Measurements from ENCODE around the gene PHACTR4. TPM values are rescaled to one million over a fixed set of nuclear protein-coding genes. Genes with fewer than 3 reads are reported as not detected.
A peak's percentile ranks its signal among the peaks of the same experiment; 100 is the strongest.
"Not testable (repeated sequence)": the region's sequence is repeated elsewhere in the genome, so short reads cannot be mapped to it uniquely, and the experiment has no call there.

The PHACTR4 gene
- total RNA-seq, 1 donor from 2014 or later: 80.8 TPM

DNA sequence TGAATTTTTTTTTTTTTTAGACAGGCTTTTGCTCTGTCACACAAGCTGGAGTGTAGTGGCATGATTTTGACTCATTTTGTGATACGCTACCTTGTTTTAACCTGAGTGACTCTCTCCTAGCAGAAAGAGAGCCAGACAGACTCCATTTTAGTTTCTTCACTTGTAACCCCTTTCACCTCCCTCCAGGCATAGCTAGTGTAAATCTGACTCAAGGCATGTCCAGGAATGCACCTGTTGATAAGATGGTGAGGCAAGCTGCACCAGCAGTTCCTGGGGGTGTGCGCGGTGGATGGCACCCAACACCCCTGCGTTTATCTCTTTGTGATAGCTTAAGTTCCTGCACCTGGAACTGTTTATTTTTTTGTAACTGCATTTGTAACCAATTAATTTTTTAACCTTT lies 4.7 kb upstream of the PHACTR4 start:
- DNase-seq (ENCODE audit: low read depth, low spot score): no peak
- H3K27ac Mint-ChIP-seq (ENCODE audit: unreplicated experiment): no peak overlapping the region
- H3K9me3 Mint-ChIP-seq: no peaks in the 10 kb centered on the region
- TF ChIP-seq, protein P1, sequence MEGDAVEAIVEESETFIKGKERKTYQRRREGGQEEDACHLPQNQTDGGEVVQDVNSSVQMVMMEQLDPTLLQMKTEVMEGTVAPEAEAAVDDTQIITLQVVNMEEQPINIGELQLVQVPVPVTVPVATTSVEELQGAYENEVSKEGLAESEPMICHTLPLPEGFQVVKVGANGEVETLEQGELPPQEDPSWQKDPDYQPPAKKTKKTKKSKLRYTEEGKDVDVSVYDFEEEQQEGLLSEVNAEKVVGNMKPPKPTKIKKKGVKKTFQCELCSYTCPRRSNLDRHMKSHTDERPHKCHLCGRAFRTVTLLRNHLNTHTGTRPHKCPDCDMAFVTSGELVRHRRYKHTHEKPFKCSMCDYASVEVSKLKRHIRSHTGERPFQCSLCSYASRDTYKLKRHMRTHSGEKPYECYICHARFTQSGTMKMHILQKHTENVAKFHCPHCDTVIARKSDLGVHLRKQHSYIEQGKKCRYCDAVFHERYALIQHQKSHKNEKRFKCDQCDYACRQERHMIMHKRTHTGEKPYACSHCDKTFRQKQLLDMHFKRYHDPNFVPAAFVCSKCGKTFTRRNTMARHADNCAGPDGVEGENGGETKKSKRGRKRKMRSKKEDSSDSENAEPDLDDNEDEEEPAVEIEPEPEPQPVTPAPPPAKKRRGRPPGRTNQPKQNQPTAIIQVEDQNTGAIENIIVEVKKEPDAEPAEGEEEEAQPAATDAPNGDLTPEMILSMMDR (conservative IDR thresholded peaks at IDR 0.05): no peak
- H3K36me3 Mint-ChIP-seq (ENCODE audit: low read depth): no peaks in the 10 kb centered on the region
- H3K4me3 Mint-ChIP-seq: no peak overlapping the region
- H3K27me3 Mint-ChIP-seq (ENCODE audit: low read depth): peaks cover 6% of the 10 kb centered on the region
- H3K4me1 Mint-ChIP-seq: peaks cover 7% of the 10 kb centered on the region

DNA sequence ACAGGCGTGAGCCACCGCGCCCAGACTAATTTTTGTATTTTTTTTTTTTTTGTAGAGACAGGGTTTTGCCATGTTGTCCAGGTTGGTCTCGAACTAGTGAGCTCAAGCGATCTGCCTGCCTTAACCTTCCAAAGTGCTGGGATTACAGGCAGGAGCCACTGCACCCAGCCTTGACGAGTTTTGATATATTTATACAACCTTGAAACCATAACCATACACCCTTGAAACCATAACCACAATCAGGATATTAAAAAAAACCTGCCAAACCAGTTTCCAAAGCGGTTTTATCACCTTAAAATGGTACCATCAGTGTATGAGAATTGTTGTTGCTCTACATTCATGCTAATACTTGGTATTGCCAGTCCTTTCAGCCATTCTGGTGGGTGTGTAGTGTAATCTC lies 3.7 kb upstream of the PHACTR4 start:
- H3K9me3 Mint-ChIP-seq: no peaks in the 10 kb centered on the region
- DNase-seq (ENCODE audit: low read depth, low spot score): no peak
- no peak overlapping the region for H3K4me3 Mint-ChIP-seq
- H3K27ac Mint-ChIP-seq (ENCODE audit: unreplicated experiment): no peak overlapping the region
- H3K36me3 Mint-ChIP-seq (ENCODE audit: low read depth): no peaks in the 10 kb centered on the region
- H3K27me3 Mint-ChIP-seq (ENCODE audit: low read depth): peaks cover 6% of the 10 kb centered on the region
- TF ChIP-seq, protein P1 (conservative IDR thresholded peaks at IDR 0.05): no peak
- peaks cover 15% of the 10 kb centered on the region for H3K4me1 Mint-ChIP-seq

DNA sequence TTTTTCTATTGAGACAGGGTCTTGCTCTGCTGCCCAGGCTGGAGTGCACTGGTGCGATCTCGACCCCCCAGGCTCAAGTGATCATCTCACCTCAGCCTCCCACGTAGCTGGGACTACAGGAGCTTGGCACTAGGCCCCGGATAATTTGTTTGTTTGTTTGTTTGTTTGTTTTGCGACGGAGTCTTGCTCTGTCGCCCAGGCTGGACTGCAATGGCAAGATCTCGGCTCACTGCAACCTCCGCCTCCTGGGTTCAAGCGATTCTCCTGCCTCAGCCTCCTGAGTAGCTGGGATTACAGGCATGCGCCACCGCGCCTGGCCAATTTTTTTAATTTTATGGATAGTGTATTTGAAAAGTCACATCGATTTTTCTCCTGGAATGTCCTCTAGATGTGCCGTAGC lies 932 bp upstream of the PHACTR4 start:
- DNase-seq (ENCODE audit: low read depth, low spot score); H3K36me3 Mint-ChIP-seq (ENCODE audit: low read depth); H3K27me3 Mint-ChIP-seq (ENCODE audit: low read depth); H3K9me3 Mint-ChIP-seq: not testable (repeated sequence)
- peak overlapping the region; percentile 99 for H3K27ac Mint-ChIP-seq (ENCODE audit: unreplicated experiment)
- H3K4me3 Mint-ChIP-seq: peak overlapping the region; percentile 99
- H3K4me1 Mint-ChIP-seq: peaks cover 21% of the 10 kb centered on the region

DNA sequence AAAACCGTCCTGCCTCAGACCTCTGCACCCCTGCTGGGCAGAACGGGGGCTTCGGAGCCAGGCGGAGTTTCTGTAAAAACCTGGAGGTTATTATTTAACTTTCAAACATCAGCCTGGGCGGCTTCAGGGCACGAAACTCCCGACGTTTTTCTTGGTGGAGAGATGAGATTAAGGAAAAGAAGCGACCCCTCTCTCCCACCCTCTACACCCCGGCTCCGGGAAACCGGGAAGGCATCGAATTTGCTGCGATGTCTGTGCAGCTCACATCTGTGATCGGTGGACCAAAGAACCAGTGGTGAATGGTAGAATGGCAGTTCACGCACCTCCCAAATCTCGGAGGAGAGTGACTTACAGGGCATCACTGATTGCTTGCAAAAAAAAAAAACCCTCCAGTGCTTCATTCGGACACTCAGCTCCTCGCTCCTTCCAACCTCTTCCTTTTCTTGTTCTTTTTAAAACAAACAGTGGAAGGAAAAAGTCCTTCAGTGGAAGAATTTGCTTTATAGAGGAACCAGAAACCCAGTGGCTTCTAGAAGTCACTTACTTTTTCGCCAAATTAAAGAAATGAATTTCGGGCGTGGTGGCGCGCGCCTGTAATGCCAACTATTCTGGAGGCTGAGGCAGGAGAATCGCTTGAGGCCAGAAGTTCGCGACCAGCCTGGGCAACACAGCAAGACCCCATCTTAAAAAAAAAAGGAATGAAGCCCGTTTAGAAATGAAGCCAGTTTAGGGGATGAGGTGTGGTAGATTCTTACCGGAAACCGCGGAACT lies 884 bp downstream of the PHACTR4 start:
- TF ChIP-seq, protein P1 (conservative IDR thresholded peaks at IDR 0.05): peak; percentile 56
- peaks cover 9% of the 10 kb centered on the region for H3K36me3 Mint-ChIP-seq (ENCODE audit: low read depth)
- H3K4me1 Mint-ChIP-seq: peaks cover 35% of the 10 kb centered on the region
- peak overlapping the region; percentile 99 for H3K4me3 Mint-ChIP-seq
- no peaks in the 10 kb centered on the region for H3K27me3 Mint-ChIP-seq (ENCODE audit: low read depth)
- peak overlapping the region; percentile 97 for H3K27ac Mint-ChIP-seq (ENCODE audit: unreplicated experiment)
- no peaks in the 10 kb centered on the region for H3K9me3 Mint-ChIP-seq
- peak; percentile 22 for DNase-seq (ENCODE audit: low read depth, low spot score)

DNA sequence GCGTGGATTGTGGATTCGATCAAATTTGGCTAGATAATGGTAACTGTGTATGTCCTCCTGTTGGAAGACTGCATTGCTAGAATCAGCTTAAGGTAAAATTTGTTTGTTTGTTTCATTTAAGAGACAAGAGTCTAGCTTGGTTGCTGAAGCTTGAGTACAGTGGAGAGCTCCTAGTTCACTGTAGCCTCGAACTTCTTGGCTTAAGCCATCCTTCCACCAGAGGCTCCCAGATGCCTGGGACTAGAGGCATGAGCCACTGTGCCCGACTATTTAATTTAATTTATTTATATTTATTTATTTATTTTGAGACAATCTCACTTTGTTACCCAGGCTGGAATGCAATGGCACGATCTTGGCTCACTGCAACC lies 1.5 kb downstream of the PHACTR4 start:
- Mint-ChIP-seq H3K4me3 (peak overlapping the region; percentile 99), H3K27ac (ENCODE audit: unreplicated experiment) (no peak overlapping the region)
- TF ChIP-seq, protein P1 (conservative IDR thresholded peaks at IDR 0.05): no peak

DNA sequence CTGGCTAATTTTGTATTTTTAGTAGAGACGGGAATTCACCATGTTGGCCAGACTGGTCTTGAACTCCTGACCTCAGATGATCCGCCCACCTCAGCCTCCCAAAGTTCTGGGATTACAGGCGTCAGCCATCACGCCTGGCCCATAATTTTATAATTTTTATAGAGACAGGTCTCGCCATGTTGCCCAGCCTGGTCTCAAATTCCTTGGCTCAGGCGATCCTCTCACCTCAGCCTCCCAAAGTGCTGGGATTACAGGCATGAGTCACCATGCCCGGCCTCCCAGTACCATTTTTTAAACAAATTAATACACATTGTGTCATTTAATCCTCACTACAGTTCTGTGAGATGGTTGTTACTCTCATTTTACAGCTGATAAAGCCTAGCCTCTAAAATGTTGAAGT lies 3.9 kb downstream of the PHACTR4 start:
- H3K27ac Mint-ChIP-seq (ENCODE audit: unreplicated experiment): not testable (repeated sequence)
- peaks cover 39% of the 10 kb centered on the region for H3K4me1 Mint-ChIP-seq

More for the DNA sequence above, 1.5 kb downstream of the PHACTR4 start:
- Mint-ChIP-seq H3K9me3 (no peaks in the 10 kb centered on the region), H3K27me3 (ENCODE audit: low read depth) (no peaks in the 10 kb centered on the region), H3K36me3 (ENCODE audit: low read depth) (peaks cover 11% of the 10 kb centered on the region), H3K4me1 (peaks cover 37% of the 10 kb centered on the region)
- DNase-seq (ENCODE audit: low read depth, low spot score): no peak

More for the DNA sequence above, 3.9 kb downstream of the PHACTR4 start:
- not testable (repeated sequence) for H3K27me3 Mint-ChIP-seq (ENCODE audit: low read depth); DNase-seq (ENCODE audit: low read depth, low spot score); H3K9me3 Mint-ChIP-seq
- Mint-ChIP-seq H3K4me3 (peak overlapping the region; percentile 43), H3K36me3 (ENCODE audit: low read depth) (peaks cover 12% of the 10 kb centered on the region)

Data from neural crest cell (in vitro differentiated cells).